Right lobe of liver (tissue), 4 donors: ENCODE data around the gene TIMM22.

Experiments
- CTCF ChIP-seq, 4 donors: fragments of 200-600 bp in 3 of 4; fragments of 450-650 bp in 1 of 4; IDR thresholded peaks; one replicate each; pipeline versions ENCODE4 v1.5.1 to v1.8.0; 2016 to 2022; ENCODE audit warnings: antibody characterized with exemption in 4 of 4, mild to moderate bottlenecking in 2 of 4
- POLR2A ChIP-seq: fragments of 450-650 bp; IDR thresholded peaks from one replicate; pipeline ENCODE4 v1.6.1; 2017; ENCODE audit warnings: antibody characterized with exemption, mild to moderate bottlenecking
- donor health status: DM: no; HTN: no; CAD: no.
- donor health status: DM: no; HTN: no; CAD: no.
- donor health status: DM: no; HTN: yes; CAD: no.

GRCh38 chr17:998111-998510, 1.2 kb downstream of the TIMM22 start:
- TF ChIP-seq CTCF (IDR thresholded peaks at IDR 0.05) = no peak
- no peak for TF ChIP-seq POLR2A
